ENCODE data around the gene AXIN2.
"Not testable (repeated sequence)": the region's sequence is repeated elsewhere in the genome, so short reads cannot be mapped to it uniquely, and the experiment has no call there.

The AXIN2 gene

DNA sequence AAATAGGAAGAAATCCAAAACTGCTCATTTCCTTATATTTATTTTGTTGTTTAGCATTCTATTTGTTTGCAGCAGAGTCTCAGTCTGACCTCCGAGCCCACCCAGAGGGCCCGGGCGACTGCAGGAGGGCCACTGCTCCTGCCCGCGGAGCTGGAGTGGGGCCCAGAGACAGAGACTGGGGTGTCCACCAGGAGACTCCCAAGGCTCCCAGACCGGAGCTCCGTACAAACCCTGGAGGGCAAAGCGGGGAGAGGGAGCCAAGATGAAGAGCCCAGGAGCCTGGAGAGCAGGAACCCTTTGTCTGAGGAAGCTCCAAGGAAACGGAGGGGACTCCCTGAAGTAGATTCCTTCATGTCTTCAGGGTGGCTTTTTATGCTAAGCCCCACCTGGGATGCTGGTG lies 57.9 kb downstream of the AXIN2 start:
- H3K27ac ChIP-seq (ENCODE audit: low read length) = no peak overlapping the region
- H3K4me3 ChIP-seq (ENCODE audit: low read length) = no peak overlapping the region
- no peak overlapping the region for H3K9ac ChIP-seq (ENCODE audit: low read depth, low read length)
- no peaks in the 10 kb centered on the region for H3K27me3 ChIP-seq (ENCODE audit: insufficient read depth, low read length)
- H3K36me3 ChIP-seq (ENCODE audit: insufficient read depth, low read depth, low read length) = no peaks in the 10 kb centered on the region
- no peaks in the 10 kb centered on the region for H3K9me3 ChIP-seq (ENCODE audit: insufficient read depth, low read depth, low read length)
- H3K4me1 ChIP-seq (ENCODE audit: insufficient read depth, low read length) = no peaks in the 10 kb centered on the region

DNA sequence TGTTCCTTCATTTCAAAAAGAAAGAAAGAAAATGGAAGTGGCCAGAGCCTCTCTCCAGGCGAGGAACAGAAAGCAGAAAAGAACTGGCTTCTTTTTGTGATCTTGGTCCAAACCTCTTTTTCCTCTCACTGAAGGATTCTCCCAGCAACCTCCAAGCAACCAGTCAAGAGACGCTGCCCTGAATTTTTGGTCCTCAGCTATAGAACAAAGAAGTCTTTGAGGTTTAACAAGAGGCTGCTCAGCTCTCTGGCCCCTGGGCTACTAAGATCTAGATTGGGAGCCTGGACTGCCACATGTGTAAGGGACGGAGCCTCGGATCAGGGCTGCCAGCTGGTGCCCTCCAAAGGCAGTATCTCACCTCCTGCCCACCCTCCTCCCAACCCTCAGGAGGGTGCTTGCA lies 62.6 kb downstream of the AXIN2 start:
- Histone ChIP-seq H3K4me3 (ENCODE audit: low read length) (no peak overlapping the region), H3K9me3 (ENCODE audit: insufficient read depth, low read depth, low read length) (no peaks in the 10 kb centered on the region), H3K36me3 (ENCODE audit: insufficient read depth, low read depth, low read length) (no peaks in the 10 kb centered on the region), H3K4me1 (ENCODE audit: insufficient read depth, low read length) (peaks cover 6% of the 10 kb centered on the region; the same call in 1 of the 2 replicates), H3K27me3 (ENCODE audit: insufficient read depth, low read length) (no peaks in the 10 kb centered on the region), H3K27ac (ENCODE audit: low read length) (no peak overlapping the region), H3K9ac (ENCODE audit: low read depth, low read length) (no peak overlapping the region)

DNA sequence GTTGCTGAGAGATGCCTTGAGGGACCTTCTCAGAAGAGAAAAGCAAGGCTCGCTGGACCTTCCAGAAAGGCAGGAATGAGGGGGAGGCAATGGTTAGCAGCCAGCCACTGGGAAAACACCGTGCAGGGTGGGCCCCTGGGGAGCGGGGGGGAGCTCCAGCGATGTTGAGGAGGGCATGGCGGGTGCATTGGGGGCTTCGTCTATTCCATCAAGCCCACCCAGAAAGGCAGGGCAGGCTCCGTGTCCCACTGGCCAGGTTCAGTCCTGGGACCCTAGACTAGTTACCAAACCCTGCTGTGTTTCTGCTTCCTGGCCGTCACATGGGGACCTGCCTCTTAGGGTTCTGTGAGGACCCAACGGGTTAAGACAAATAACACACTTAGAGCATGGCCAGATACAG lies 64.6 kb downstream of the AXIN2 start:
- H3K27ac ChIP-seq (ENCODE audit: low read length) = no peak overlapping the region
- H3K4me3 ChIP-seq (ENCODE audit: low read length) = no peak overlapping the region
- no peak overlapping the region for H3K9ac ChIP-seq (ENCODE audit: low read depth, low read length)
- no peaks in the 10 kb centered on the region for H3K36me3 ChIP-seq (ENCODE audit: insufficient read depth, low read depth, low read length)
- no peaks in the 10 kb centered on the region for H3K27me3 ChIP-seq (ENCODE audit: insufficient read depth, low read length)
- H3K4me1 ChIP-seq (ENCODE audit: insufficient read depth, low read length) = peaks cover 6% of the 10 kb centered on the region; the same call in 1 of the 2 replicates
- H3K9me3 ChIP-seq (ENCODE audit: insufficient read depth, low read depth, low read length) = no peaks in the 10 kb centered on the region

DNA sequence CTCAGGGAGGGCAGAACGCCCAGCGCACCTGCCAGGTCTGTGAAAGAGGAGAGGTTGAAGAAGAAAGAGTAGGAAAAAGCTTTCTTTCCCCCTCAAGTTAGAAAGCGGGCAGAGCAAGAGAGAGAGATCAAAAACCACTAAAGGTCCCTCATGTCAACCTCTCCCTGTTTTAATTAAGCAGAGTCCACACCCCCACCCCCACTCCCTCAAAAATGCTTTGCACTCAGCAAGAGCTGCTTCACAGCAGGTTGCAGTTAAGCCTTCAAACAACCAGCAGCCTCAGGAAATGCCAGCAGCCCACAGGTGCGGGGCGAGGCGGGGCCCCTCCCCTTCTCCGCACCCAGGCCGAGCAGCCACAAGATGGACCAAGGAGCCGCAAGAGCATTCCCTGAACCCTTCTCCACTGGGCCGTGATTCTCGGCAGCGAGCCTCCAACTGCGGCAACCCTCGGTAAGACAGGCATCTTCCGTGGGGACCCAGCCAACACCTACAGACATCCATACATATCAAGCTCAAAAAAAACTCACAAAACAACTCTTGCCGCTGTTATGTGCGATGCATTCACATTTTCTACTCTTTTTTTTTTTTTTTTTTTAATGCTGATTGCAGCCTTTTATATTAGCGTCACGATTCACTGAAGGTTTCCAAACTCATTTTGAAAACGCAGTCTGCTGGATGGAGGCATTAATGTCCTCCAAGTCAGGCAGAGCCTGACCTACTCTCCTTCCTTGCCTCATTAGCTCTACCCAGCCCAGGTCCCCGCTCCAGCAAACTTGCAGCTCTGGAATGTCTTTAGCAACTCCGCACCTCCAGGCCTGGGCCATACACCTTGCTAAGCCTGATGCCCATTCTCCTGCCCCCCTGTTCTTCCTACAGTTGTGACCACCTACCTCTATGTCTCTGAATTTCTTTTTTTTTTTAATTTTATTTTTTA lies 66.1 kb downstream of the AXIN2 start:
- H3K9me3 ChIP-seq (ENCODE audit: insufficient read depth, low read depth, low read length) = no peaks in the 10 kb centered on the region
- H3K9ac ChIP-seq (ENCODE audit: low read depth, low read length) = no peak overlapping the region; the same call in 1 of the 2 replicates
- peaks cover 6% of the 10 kb centered on the region; the same call in 1 of the 2 replicates for H3K4me1 ChIP-seq (ENCODE audit: insufficient read depth, low read length)
- H3K4me3 ChIP-seq (ENCODE audit: low read length) = peak overlapping the region; percentile 56; the same call in 1 of the 2 replicates
- H3K27me3 ChIP-seq (ENCODE audit: insufficient read depth, low read length) = no peaks in the 10 kb centered on the region
- no peak overlapping the region for H3K27ac ChIP-seq (ENCODE audit: low read length)
- no peaks in the 10 kb centered on the region for H3K36me3 ChIP-seq (ENCODE audit: insufficient read depth, low read depth, low read length)

DNA sequence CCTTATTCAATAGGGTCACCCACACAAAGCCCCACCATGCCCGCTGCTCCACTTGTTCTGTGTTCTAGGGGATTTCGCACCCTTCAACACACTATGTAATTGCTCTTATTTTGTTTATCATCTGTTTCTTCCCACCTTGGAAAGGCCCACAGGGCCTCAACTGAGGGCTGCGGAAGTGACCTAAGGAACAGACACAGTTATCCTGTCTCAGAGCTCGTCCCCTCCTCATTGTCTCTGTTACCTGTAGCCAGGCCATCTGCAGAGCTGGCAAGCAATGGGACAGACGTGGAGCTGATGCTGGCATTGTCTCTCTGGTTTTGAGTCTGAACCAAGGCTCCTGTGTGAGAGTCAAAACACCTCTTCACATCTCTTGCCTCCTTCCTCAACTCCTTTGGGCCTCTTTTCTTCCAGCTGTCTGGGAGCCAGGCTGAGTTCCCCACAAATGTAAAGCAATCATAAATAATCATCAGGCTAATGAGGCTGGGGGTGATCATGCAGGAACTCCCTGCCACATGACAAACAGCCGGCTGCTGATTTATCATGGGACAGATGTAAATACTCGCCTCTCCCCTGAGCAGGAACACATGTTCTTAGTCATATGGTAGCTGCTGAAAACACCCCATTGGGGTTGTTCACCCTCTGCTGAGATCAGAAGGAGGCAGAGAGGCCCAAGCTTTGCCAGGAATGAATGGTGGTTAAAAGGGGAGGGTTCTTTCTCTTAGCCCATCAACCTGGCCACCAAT lies 71.9 kb downstream of the AXIN2 start:
- Histone ChIP-seq H3K36me3 (ENCODE audit: insufficient read depth, low read depth, low read length) (no peaks in the 10 kb centered on the region), H3K27me3 (ENCODE audit: insufficient read depth, low read length) (no peaks in the 10 kb centered on the region), H3K4me3 (ENCODE audit: low read length) (no peak overlapping the region), H3K9ac (ENCODE audit: low read depth, low read length) (no peak overlapping the region), H3K27ac (ENCODE audit: low read length) (no peak overlapping the region), H3K4me1 (ENCODE audit: insufficient read depth, low read length) (peaks cover 6% of the 10 kb centered on the region; the same call in 1 of the 2 replicates), H3K9me3 (ENCODE audit: insufficient read depth, low read depth, low read length) (no peaks in the 10 kb centered on the region)

DNA sequence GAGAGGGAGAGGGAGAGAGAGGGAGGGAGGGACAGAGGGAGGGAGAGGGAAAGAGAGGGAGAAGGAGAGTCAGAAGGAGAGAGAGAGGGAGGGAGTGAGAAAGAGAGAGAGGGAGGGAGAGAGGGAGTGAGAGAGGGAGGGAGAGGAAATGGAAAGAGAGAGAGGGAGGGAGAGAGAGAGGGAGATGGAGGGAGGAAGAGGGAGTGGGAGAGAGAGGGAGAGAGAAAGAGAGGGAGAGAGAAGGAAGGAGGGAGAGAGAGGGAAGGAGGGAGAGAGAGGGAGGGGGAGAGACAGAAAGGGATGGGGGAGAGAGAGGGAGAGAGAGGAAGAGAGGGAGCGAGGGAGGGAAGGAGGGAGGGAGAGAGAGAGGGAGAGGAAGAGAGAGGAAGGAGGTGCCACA lies 72.8 kb downstream of the AXIN2 start:
- H3K9me3 ChIP-seq (ENCODE audit: insufficient read depth, low read depth, low read length) = no peaks in the 10 kb centered on the region
- no peaks in the 10 kb centered on the region for H3K27me3 ChIP-seq (ENCODE audit: insufficient read depth, low read length)
- no peak overlapping the region for H3K4me3 ChIP-seq (ENCODE audit: low read length)
- no peak overlapping the region for H3K27ac ChIP-seq (ENCODE audit: low read length)
- no peaks in the 10 kb centered on the region for H3K4me1 ChIP-seq (ENCODE audit: insufficient read depth, low read length)
- no peak overlapping the region for H3K9ac ChIP-seq (ENCODE audit: low read depth, low read length)
- H3K36me3 ChIP-seq (ENCODE audit: insufficient read depth, low read depth, low read length) = no peaks in the 10 kb centered on the region

DNA sequence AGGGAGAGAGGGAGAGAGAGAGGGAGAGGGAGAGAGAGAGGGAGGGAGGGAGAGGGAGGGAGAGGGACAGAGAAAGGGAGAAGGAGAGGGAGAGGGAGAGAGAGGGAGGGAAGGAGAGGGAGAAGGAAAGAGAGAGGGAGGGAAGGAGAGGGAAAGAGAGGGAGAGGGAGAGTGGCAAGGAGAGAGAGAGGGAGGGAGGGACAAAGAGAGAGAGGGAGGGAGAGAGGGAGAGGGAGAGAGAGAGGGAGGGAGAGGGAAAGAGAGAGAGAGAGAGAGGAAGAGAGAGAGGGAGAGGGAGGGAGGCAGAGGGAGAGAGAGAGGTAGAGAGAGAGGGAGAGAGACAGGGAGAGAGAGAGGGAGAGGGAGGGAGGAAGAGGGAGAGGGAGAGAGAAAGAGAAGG lies 73.5 kb downstream of the AXIN2 start:
- Histone ChIP-seq H3K27me3 (ENCODE audit: insufficient read depth, low read length) (no peaks in the 10 kb centered on the region), H3K9me3 (ENCODE audit: insufficient read depth, low read depth, low read length) (no peaks in the 10 kb centered on the region; the same call in 1 of the 2 replicates), H3K36me3 (ENCODE audit: insufficient read depth, low read depth, low read length) (no peaks in the 10 kb centered on the region), H3K27ac (ENCODE audit: low read length) (no peak overlapping the region), H3K4me3 (ENCODE audit: low read length) (no peak overlapping the region), H3K4me1 (ENCODE audit: insufficient read depth, low read length) (no peaks in the 10 kb centered on the region), H3K9ac (ENCODE audit: low read depth, low read length) (no peak overlapping the region)

DNA sequence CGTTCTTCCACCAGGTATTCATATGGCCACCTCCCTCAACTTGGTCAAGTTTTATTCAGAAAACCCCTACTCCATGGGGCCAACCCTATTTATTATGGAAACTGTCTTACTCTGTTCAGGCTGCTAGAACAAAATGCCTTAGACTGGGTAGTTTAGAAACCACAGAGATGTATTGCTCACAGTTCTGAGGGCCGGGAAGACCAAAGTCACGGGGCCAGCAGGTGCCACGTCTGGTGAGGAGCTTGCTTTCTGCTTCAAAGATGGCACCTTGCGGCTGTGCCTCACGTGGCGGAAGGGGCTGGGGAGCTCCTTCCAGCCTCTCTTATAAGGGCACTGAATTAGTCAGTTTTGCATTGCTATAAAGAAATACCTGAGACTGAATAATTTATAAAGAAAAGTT lies 74.3 kb downstream of the AXIN2 start:
- H3K27ac ChIP-seq (ENCODE audit: low read length) = no peak overlapping the region
- H3K4me3 ChIP-seq (ENCODE audit: low read length) = no peak overlapping the region
- no peak overlapping the region for H3K9ac ChIP-seq (ENCODE audit: low read depth, low read length)
- H3K4me1 ChIP-seq (ENCODE audit: insufficient read depth, low read length) = no peaks in the 10 kb centered on the region
- H3K9me3 ChIP-seq (ENCODE audit: insufficient read depth, low read depth, low read length) = no peaks in the 10 kb centered on the region; the same call in 1 of the 2 replicates
- no peaks in the 10 kb centered on the region for H3K36me3 ChIP-seq (ENCODE audit: insufficient read depth, low read depth, low read length)
- no peaks in the 10 kb centered on the region for H3K27me3 ChIP-seq (ENCODE audit: insufficient read depth, low read length)

DNA sequence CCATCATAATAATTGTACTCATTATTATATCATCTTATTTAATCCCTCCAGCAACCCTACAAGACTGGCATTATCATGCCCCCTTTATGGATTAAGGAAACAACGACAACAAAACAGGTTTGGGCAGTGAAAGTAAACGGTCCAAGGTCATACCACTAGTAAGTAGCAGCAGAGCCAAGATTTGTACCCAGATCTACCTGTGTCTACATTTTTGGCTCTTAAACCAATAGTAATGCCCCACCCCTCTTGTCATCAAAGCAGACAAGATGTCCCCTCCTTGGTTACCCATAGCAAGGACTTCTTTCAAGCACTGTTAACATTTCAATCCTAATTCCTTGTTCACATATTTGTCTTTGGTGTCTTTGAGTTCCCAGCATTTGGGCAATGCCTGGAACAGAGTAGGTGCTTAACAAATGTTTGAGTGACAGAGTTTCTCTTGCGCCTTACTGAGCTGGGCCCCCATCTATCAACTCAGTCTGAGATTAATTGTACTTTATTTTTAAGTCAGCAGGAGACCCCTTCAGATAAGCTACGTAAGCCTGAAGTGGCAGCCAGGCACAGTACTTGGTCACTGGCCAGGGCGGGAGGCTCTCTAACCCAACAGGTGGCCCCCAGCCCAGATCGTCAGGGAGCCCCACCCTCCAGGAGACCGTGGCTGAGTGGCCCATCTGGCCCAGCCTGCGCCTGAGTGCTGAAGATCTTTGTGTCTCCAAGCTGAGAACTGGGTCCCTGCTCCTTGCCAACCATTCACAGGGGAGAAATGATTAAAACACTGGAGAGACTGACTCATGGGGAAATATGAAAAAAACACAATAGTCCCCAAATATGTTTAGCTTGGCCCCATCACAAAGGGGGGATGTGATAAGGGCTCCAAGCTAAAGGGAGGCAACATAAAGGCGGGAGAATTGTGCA lies 75.8 kb downstream of the AXIN2 start:
- Histone ChIP-seq H3K27me3 (ENCODE audit: insufficient read depth, low read length) (no peaks in the 10 kb centered on the region), H3K4me1 (ENCODE audit: insufficient read depth, low read length) (no peaks in the 10 kb centered on the region), H3K36me3 (ENCODE audit: insufficient read depth, low read depth, low read length) (no peaks in the 10 kb centered on the region), H3K27ac (ENCODE audit: low read length) (no peak overlapping the region), H3K4me3 (ENCODE audit: low read length) (no peak overlapping the region), H3K9ac (ENCODE audit: low read depth, low read length) (no peak overlapping the region), H3K9me3 (ENCODE audit: insufficient read depth, low read depth, low read length) (no peaks in the 10 kb centered on the region; the same call in 1 of the 2 replicates)

DNA sequence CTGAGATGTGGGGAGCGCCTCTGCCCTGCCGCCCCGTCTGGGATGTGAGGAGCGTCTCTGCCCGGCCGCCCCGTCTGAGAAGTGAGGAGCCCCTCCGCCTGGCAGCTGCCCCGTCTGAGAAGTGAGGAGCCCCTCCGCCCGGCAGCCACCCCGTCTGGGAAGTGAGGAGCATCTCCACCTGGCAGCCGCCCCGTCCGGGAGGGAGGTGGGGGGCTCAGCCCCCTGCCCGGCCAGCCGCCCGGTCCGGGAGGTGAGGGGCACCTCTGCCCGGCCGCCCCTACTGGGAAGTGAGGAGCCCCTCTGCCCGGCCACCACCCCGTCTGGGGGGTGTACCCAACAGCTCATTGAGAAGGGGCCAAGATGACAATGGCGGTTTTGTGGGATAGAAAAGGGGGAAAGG lies 77.0 kb downstream of the AXIN2 start:
- H3K27ac ChIP-seq (ENCODE audit: low read length); H3K9me3 ChIP-seq (ENCODE audit: insufficient read depth, low read depth, low read length); H3K4me1 ChIP-seq (ENCODE audit: insufficient read depth, low read length); H3K36me3 ChIP-seq (ENCODE audit: insufficient read depth, low read depth, low read length); H3K4me3 ChIP-seq (ENCODE audit: low read length); H3K27me3 ChIP-seq (ENCODE audit: insufficient read depth, low read length); H3K9ac ChIP-seq (ENCODE audit: low read depth, low read length): not testable (repeated sequence)

DNA sequence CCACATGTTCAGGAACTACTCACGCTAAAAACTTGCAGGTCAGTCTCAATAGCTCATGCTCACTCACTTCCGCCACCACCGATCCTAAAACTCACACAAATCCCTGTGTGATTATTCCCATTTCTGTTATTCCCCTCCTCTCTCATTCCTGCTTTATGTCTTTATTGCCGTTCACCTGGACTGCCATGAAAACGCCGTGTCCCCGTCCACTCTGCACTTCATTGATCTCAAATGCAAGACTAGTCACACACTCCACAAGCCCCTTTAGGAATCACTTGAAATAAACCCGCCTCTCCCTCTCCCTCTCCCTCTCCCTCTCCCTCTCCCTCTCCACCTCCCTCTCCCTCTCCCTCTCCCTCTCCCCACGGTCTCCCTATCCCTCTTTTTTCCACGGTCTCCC lies 78.0 kb downstream of the AXIN2 start:
- Histone ChIP-seq H3K9ac (ENCODE audit: low read depth, low read length) (no peak overlapping the region), H3K9me3 (ENCODE audit: insufficient read depth, low read depth, low read length) (no peaks in the 10 kb centered on the region; the same call in 1 of the 2 replicates), H3K27me3 (ENCODE audit: insufficient read depth, low read length) (no peaks in the 10 kb centered on the region), H3K36me3 (ENCODE audit: insufficient read depth, low read depth, low read length) (no peaks in the 10 kb centered on the region), H3K4me3 (ENCODE audit: low read length) (no peak overlapping the region), H3K27ac (ENCODE audit: low read length) (no peak overlapping the region), H3K4me1 (ENCODE audit: insufficient read depth, low read length) (no peaks in the 10 kb centered on the region)
